Nephron progenitor cell (in vitro differentiated cells): ENCODE measurements around the gene GCLM.
"Not testable (repeated sequence)": the region's sequence is repeated elsewhere in the genome, so short reads cannot be mapped to it uniquely, and the experiment has no call there.

Experiments used
- DNase-seq: peaks from one replicate; pipeline ENCODE4 v3.0.0; 2021
- H3K27ac Mint-ChIP-seq: 2 replicates; pipeline ENCODE4 v1.8.0; 2021; ENCODE audit warnings: mild to moderate bottlenecking, moderate library complexity, mixed read lengths
- H3K27me3 Mint-ChIP-seq: 2 replicates; pipeline ENCODE4 v1.8.0; 2021; ENCODE audit warnings: mild to moderate bottlenecking, low read depth, mixed read lengths; ENCODE audit not compliant: poor library complexity
- H3K36me3 Mint-ChIP-seq: 2 replicates; pipeline ENCODE4 v1.8.0; 2021; ENCODE audit warnings: low read depth, mixed read lengths
- H3K4me1 Mint-ChIP-seq: 2 replicates; pipeline ENCODE4 v1.8.0; 2021; ENCODE audit warnings: mixed read lengths
- H3K4me3 Mint-ChIP-seq: 2 replicates; pipeline ENCODE4 v1.8.0; 2021; ENCODE audit warnings: mild to moderate bottlenecking, moderate library complexity, mixed read lengths
- H3K9me3 Mint-ChIP-seq: 2 replicates; pipeline ENCODE4 v1.8.0; 2021; ENCODE audit warnings: mild to moderate bottlenecking, moderate library complexity, mixed read lengths
- CTCF ChIP-seq: fragments of 200-600 bp; sonication (generic); IDR thresholded peaks from 2 replicates; pipeline ENCODE4 v1.5.0; 2021; ENCODE audit warnings: antibody characterized with exemption

Gene GCLM

GRCh38 chr1:93909146-93910050, at the start of gene GCLM:
Gene GCLM (minus strand): TSS chr1:93909430. CDS start chr1:93909163, 267 bp downstream.
- Mint-ChIP-seq H3K4me1 (peaks cover 20% of the 10 kb centered on the region), H3K9me3 (peaks cover 27% of the 10 kb centered on the region), H3K36me3 (no peaks in the 10 kb centered on the region), H3K27ac (peak within 1 kb of the TSS; percentile 53), H3K4me3 (peak within 1 kb of the TSS; percentile 88), H3K27me3 (peaks cover 14% of the 10 kb centered on the region)
- DNase-seq = peak; percentile 97
- peak; percentile 61 for TF ChIP-seq CTCF

- Mint-ChIP-seq H3K27me3 (peaks cover 4% of the 10 kb centered on the region), H3K36me3 (peaks cover 11% of the 10 kb centered on the region), H3K9me3 (peaks cover 41% of the 10 kb centered on the region), H3K4me1 (peaks cover 5% of the 10 kb centered on the region), H3K4me3 (no peak overlapping the region), H3K27ac (no peak overlapping the region)
- no peak for TF ChIP-seq CTCF
- DNase-seq = no peak
Measured at GRCh38 chr1:93958726-93959100, 49.5 kb upstream of the GCLM start.

GRCh38 chr1:93958032-93958725, 48.9 kb upstream of the GCLM start:
- no peak for TF ChIP-seq CTCF
- Mint-ChIP-seq H3K4me3 (no peak overlapping the region), H3K9me3 (peaks cover 43% of the 10 kb centered on the region), H3K27me3 (peaks cover 4% of the 10 kb centered on the region), H3K36me3 (peaks cover 11% of the 10 kb centered on the region), H3K27ac (no peak overlapping the region), H3K4me1 (peaks cover 5% of the 10 kb centered on the region)
- DNase-seq = no peak

GRCh38 chr1:93955765-93956164, 46.5 kb upstream of the GCLM start:
- Mint-ChIP-seq H3K27me3 (no peaks in the 10 kb centered on the region), H3K9me3 (peaks cover 68% of the 10 kb centered on the region), H3K4me1 (peaks cover 3% of the 10 kb centered on the region), H3K4me3 (no peak overlapping the region), H3K36me3 (peaks cover 15% of the 10 kb centered on the region), H3K27ac (no peak overlapping the region)
- TF ChIP-seq CTCF = no peak
- no peak for DNase-seq

GRCh38 chr1:93947002-93947686, 37.9 kb upstream of the GCLM start:
- Mint-ChIP-seq H3K27me3 (peaks cover 15% of the 10 kb centered on the region), H3K9me3 (peaks cover 34% of the 10 kb centered on the region)
- not testable (repeated sequence) for H3K4me3 Mint-ChIP-seq, H3K36me3 Mint-ChIP-seq, DNase-seq, H3K4me1 Mint-ChIP-seq, H3K27ac Mint-ChIP-seq
